Panc1 (cell line): ENCODE results near the gene BRD9.

ENCODE experiments used
- CTCF ChIP-seq: fragments of 450-650 bp; IDR thresholded peaks from 2 replicates; pipeline ENCODE4 v1.5.1; 2017; ENCODE audit warnings: mild to moderate bottlenecking
- POLR2AphosphoS5 ChIP-seq: IDR thresholded peaks from 2 replicates; pipeline ENCODE4 v1.6.1; 2012; ENCODE audit warnings: mild to moderate bottlenecking, low read depth, low read length, moderate library complexity
- REST ChIP-seq, 2 experiments: IDR thresholded peaks; 2 replicates each; pipeline ENCODE4 v1.6.1; 2011 to 2012; ENCODE audit warnings: low read depth in 2 of 2, control low read depth in 1 of 2, low read length in 1 of 2, mild to moderate bottlenecking in 1 of 2, moderate library complexity in 1 of 2; ENCODE audit not compliant: insufficient read depth in 1 of 2
- SIN3A ChIP-seq: IDR thresholded peaks from 2 replicates; pipeline ENCODE4 v1.6.1; 2012; ENCODE audit warnings: low read depth, mild to moderate bottlenecking, low read length, moderate library complexity, borderline replicate concordance; ENCODE audit not compliant: insufficient read depth
- TCF7L2 ChIP-seq: IDR thresholded peaks from 2 replicates; pipeline ENCODE4 v1.6.1; 2011; ENCODE audit warnings: mild to moderate bottlenecking, low read depth, low read length, inconsistent platforms

DNA sequence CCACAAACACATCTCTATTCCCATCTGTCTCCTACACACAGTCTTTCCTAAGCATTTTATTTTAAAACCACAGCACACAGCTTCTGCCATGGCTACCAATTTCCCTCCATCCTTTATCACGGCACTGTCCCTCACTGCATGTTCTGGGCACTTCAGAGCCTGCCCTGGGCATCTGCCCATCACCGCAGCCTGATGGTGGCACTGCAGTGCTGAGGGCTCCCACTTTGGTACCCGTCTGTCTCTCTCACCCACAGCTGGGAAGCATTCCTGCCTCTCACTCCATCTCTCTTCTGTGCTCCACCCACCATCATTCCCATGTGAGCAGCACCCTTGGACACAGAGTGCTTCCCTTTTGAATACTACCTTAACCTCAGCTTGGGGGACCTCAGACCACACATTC lies 73.5 kb downstream of the BRD9 start:
- TF ChIP-seq CTCF = no peak
- no peak for TF ChIP-seq TCF7L2
- no peak for TF ChIP-seq POLR2AphosphoS5
- TF ChIP-seq REST (IDR thresholded peaks at IDR 0.05; ENCODE audit: insufficient read depth in 1 of 2, low read depth in 2 of 2, low read length in 1 of 2) = no peak
- no peak for TF ChIP-seq SIN3A
